ENCODE data around the gene RBMS1.
"Not testable (repeated sequence)": the region's sequence is repeated elsewhere in the genome, so short reads cannot be mapped to it uniquely, and the experiment has no call there.

RBMS1 gene

GRCh38 chr2:160469621-160470204 is 23.9 kb downstream of the RBMS1 start:
- no peak for DNase-seq (ENCODE audit: low spot score)

- no peak for DNase-seq (ENCODE audit: low spot score)
Measured at GRCh38 chr2:160469164-160469563, 24.4 kb downstream of the RBMS1 start.

GRCh38 chr2:160467086-160467485 is 26.5 kb downstream of the RBMS1 start:
- no peak for DNase-seq (ENCODE audit: low spot score)

GRCh38 chr2:160465406-160465805 is 28.2 kb downstream of the RBMS1 start:
- DNase-seq (ENCODE audit: low spot score), result no peak

- no peak for DNase-seq (ENCODE audit: low spot score)
Measured at GRCh38 chr2:160465002-160465401, 28.6 kb downstream of the RBMS1 start.

GRCh38 chr2:160464017-160464416 is 29.6 kb downstream of the RBMS1 start:
- DNase-seq (ENCODE audit: low spot score), result no peak

GRCh38 chr2:160463245-160463644 is 30.4 kb downstream of the RBMS1 start:
- no peak for DNase-seq (ENCODE audit: low spot score)

GRCh38 chr2:160460333-160460731 is 33.3 kb downstream of the RBMS1 start:
- no peak for DNase-seq (ENCODE audit: low spot score)

GRCh38 chr2:160459538-160460332 is 33.9 kb downstream of the RBMS1 start:
- DNase-seq (ENCODE audit: low spot score), result no peak

- DNase-seq (ENCODE audit: low spot score), result no peak
Measured at GRCh38 chr2:160458718-160459453, 34.7 kb downstream of the RBMS1 start.

- no peak for DNase-seq (ENCODE audit: low spot score)
Measured at GRCh38 chr2:160457588-160457987, 36.0 kb downstream of the RBMS1 start.

- no peak for DNase-seq (ENCODE audit: low spot score)
Measured at GRCh38 chr2:160454070-160454797, 39.4 kb downstream of the RBMS1 start.

- no peak for DNase-seq (ENCODE audit: low spot score)
Measured at GRCh38 chr2:160453111-160453820, 40.3 kb downstream of the RBMS1 start.

GRCh38 chr2:160450486-160450885 is 43.1 kb downstream of the RBMS1 start:
- DNase-seq (ENCODE audit: low spot score), result no peak

- not testable (repeated sequence) for DNase-seq (ENCODE audit: low spot score)
Measured at GRCh38 chr2:160448821-160449220, 44.8 kb downstream of the RBMS1 start.

GRCh38 chr2:160445673-160446072 is 47.9 kb downstream of the RBMS1 start:
- no peak for DNase-seq (ENCODE audit: low spot score)

GRCh38 chr2:160442603-160443002 is 51.0 kb downstream of the RBMS1 start:
- no peak for DNase-seq (ENCODE audit: low spot score)

GRCh38 chr2:160440888-160441287 is 52.7 kb downstream of the RBMS1 start:
- no peak for DNase-seq (ENCODE audit: low spot score)

GRCh38 chr2:160439038-160439437 is 54.6 kb downstream of the RBMS1 start:
- not testable (repeated sequence) for DNase-seq (ENCODE audit: low spot score)

- DNase-seq (ENCODE audit: low spot score), result no peak
Measured at GRCh38 chr2:160437273-160437672, 56.3 kb downstream of the RBMS1 start.

GRCh38 chr2:160434254-160434948 is 59.2 kb downstream of the RBMS1 start:
- peak; percentile 45 for DNase-seq (ENCODE audit: low spot score)
